ENCODE measurements around the gene SLC24A3. TPM values are rescaled to one million over a fixed set of nuclear protein-coding genes. Genes with fewer than 3 reads are reported as not detected.

The SLC24A3 gene
- total and polyA plus RNA-seq, 11 donors: 0.26 to 3.9 (median 0.77) TPM

DNA sequence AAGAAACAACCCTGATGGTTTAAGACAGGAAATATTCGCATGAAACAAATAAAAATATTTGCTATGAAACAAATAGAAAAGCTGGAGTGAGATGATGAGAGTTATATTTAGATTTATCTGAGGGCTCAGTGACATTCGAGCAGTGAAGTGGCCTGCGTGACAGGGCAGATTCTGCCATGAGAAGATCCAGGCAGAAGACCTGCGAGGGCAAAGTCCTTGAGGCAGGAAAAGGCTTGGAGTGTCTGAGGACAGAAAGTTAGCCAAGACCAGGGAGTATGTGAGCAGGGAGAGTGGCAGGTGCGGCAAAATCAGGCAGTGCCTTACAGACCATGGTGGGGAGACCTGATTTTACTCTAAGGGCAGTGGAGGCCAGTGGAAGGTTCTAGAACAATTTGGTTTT lies 478.7 kb downstream of the SLC24A3 start:
- H3K27me3 ChIP-seq: no peaks in the 10 kb centered on the region
- TF ChIP-seq CTCF (IDR thresholded peaks at IDR 0.05): no peak
- TF ChIP-seq POLR2A (IDR thresholded peaks at IDR 0.05): no peak
- H3K36me3 ChIP-seq: no peaks in the 10 kb centered on the region
- H3K9me3 ChIP-seq: no peaks in the 10 kb centered on the region
- intact Hi-C loops (cut with DNase I): loop anchor here (1.0 to 10.0 kb wide), 15 partner anchors 46 to 326 kb away; partner anchors contain the start of genes RIN2 (in 5 of the 10) and NAA20 (in 2 of the 10)
- peak overlapping the region in 9 of 12 donors; percentile 10 to 66 (median 33) for H3K27ac ChIP-seq
- DNase-seq: peak in 2 of 5 donors; percentile 36 to 52
- no peak overlapping the region for H3K4me3 ChIP-seq
- peaks cover 0 to 36% (median 15%) of the 10 kb centered on the region in 12 donors for H3K4me1 ChIP-seq
- peak; percentile 35 to 52 (median 50) for ATAC-seq
- WGBS, 4 donors: 54 to 64% (median 59%) methylated on average over 5 of the region's 5 CpGs

DNA sequence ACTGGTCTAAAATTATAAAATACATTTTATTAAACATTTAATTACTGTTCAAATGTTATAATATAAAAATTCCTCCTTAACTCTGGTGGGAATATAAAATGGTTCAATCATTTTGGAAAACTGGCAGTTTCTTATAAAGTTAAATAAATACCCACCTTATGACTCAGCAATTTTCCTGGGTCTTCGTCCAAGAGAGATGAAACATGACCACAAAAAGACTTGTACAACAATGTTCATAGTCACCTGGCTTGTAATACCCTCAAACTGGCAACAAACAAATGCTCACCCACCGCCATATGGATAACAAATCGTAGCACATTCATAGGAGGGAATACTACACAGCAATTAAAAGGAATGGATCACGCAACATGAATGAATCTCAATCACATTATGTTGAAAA lies 479.7 kb downstream of the SLC24A3 start:
- 84 to 90% (median 85%) methylated on average over 4 of the region's 4 CpGs for WGBS, 4 donors
- intact Hi-C loops (cut with DNase I): loop anchor here in 9 of 10 donors (1.0 to 10.0 kb wide), 17 partner anchors 45 to 325 kb away; partner anchors contain the start of genes RIN2 (in 4 of the 9) and NAA20 (in 2 of the 9)
- Histone ChIP-seq H3K36me3 (no peaks in the 10 kb centered on the region), H3K4me3 (no peak overlapping the region), H3K9me3 (no peaks in the 10 kb centered on the region), H3K27me3 (no peaks in the 10 kb centered on the region), H3K4me1 (peaks cover 0 to 36% (median 15%) of the 10 kb centered on the region in 12 donors), H3K27ac (no peak overlapping the region)
- DNase-seq: no peak
- ATAC-seq: no peak
- TF ChIP-seq POLR2A (IDR thresholded peaks at IDR 0.05): no peak

- Histone ChIP-seq H3K4me1 (peaks cover 0 to 36% (median 15%) of the 10 kb centered on the region in 12 donors), H3K27ac (no peak overlapping the region), H3K36me3 (no peaks in the 10 kb centered on the region), H3K4me3 (peak overlapping the region in 1 of 12 donors; percentile 12), H3K9me3 (no peaks in the 10 kb centered on the region), H3K27me3 (no peaks in the 10 kb centered on the region)
- WGBS, 4 donors: 6 to 8% (median 8%) methylated on average over 15 of the region's 15 CpGs
- TF ChIP-seq POLR2A (IDR thresholded peaks at IDR 0.05) (no peak), CTCF (IDR thresholded peaks at IDR 0.05) (peak; percentile 39 to 97 (median 92))
- peak; percentile 37 to 69 (median 52) for DNase-seq
- ATAC-seq: peak in 2 of 4 donors; percentile 29 to 33
- intact Hi-C loops (cut with DNase I): loop anchor here in 9 of 10 donors (1.0 to 10.0 kb wide), 17 partner anchors 45 to 325 kb away; partner anchors contain the start of genes RIN2 (in 4 of the 9) and NAA20 (in 2 of the 9)
Observed at GRCh38 chr20:19692685-19693119, 480.3 kb downstream of the SLC24A3 start.

- intact Hi-C loops (cut with DNase I): loop anchor here in 9 of 10 donors (2.0 to 10.0 kb wide), 15 partner anchors 44 to 324 kb away; partner anchors contain the start of genes RIN2 (in 4 of the 9) and NAA20 (in 2 of the 9)
- Histone ChIP-seq H3K27me3 (no peaks in the 10 kb centered on the region), H3K4me1 (peaks cover 0 to 31% (median 12%) of the 10 kb centered on the region in 12 donors), H3K36me3 (no peaks in the 10 kb centered on the region), H3K4me3 (no peak overlapping the region), H3K9me3 (no peaks in the 10 kb centered on the region), H3K27ac (no peak overlapping the region)
- ATAC-seq (no peak), DNase-seq (no peak)
- TF ChIP-seq POLR2A (IDR thresholded peaks at IDR 0.05) (no peak), CTCF (IDR thresholded peaks at IDR 0.05) (no peak)
- 90 to 94% (median 91%) methylated on average over 8 of the region's 8 CpGs for WGBS, 4 donors
Observed at GRCh38 chr20:19693508-19693907, 481.1 kb downstream of the SLC24A3 start.

All from heart left ventricle (tissue), 16 donors.